ENCODE data around the gene MYMX.
"Not testable (repeated sequence)": the region's sequence is repeated elsewhere in the genome, so short reads cannot be mapped to it uniquely, and the experiment has no call there.

The MYMX gene

GRCh38 chr6:44220913-44221290, 4.2 kb downstream of the MYMX start:
- no peak for DNase-seq

GRCh38 chr6:44221291-44221960, 4.7 kb downstream of the MYMX start:
- DNase-seq: peak; percentile 87

GRCh38 chr6:44221961-44222335, 5.2 kb downstream of the MYMX start:
- DNase-seq: no peak

- no peak for DNase-seq
These were observed 6.0 kb downstream of the MYMX start for GRCh38 chr6:44222486-44223318.

GRCh38 chr6:44223319-44224028, 6.7 kb downstream of the MYMX start, which contains the start of gene SLC29A1:
Gene SLC29A1 (plus strand): TSS chr6:44223595. CDS start chr6:44227314, 3,719 bp downstream.
- DNase-seq: peak; percentile 90

- no peak for DNase-seq
These were observed 7.6 kb downstream of the MYMX start for GRCh38 chr6:44224029-44224964.

- DNase-seq: no peak
These were observed 8.2 kb downstream of the MYMX start for GRCh38 chr6:44224965-44225305.

- DNase-seq: no peak
These were observed 9.0 kb downstream of the MYMX start for GRCh38 chr6:44225579-44226325.

GRCh38 chr6:44226368-44227147, 9.8 kb downstream of the MYMX start:
- no peak for DNase-seq

GRCh38 chr6:44227148-44227793, 10.5 kb downstream of the MYMX start:
- no peak for DNase-seq

GRCh38 chr6:44228031-44228430, 11.3 kb downstream of the MYMX start:
- no peak for DNase-seq

GRCh38 chr6:44228433-44228832, 11.7 kb downstream of the MYMX start:
- no peak for DNase-seq

GRCh38 chr6:44228836-44229235, 12.1 kb downstream of the MYMX start:
- DNase-seq: no peak

GRCh38 chr6:44229376-44230033, 12.8 kb downstream of the MYMX start:
- no peak for DNase-seq

GRCh38 chr6:44230034-44230675, 13.4 kb downstream of the MYMX start:
- DNase-seq: no peak

- DNase-seq: not testable (repeated sequence)
These were observed 14.7 kb downstream of the MYMX start for GRCh38 chr6:44231426-44231825.

- DNase-seq: no peak
These were observed 16.2 kb downstream of the MYMX start for GRCh38 chr6:44232676-44233566.

- no peak for DNase-seq
These were observed 16.9 kb downstream of the MYMX start for GRCh38 chr6:44233567-44234100.
